T-helper 1 cell treated with Interleukin-12 subunit alpha and Interleukin-12 subunit beta and Interleukin-4 antibody, amounts not matched to agents 30 μg/mL and 1 μg/mL, for 36 hours (primary cell): ENCODE measurements around the gene NCK1.

ENCODE experiments used
- H3K27ac Mint-ChIP-seq: one replicate; pipeline ENCODE4 v1.8.0; 2021; ENCODE audit warnings: mild to moderate bottlenecking, mixed read lengths
- H3K27me3 Mint-ChIP-seq: one replicate; pipeline ENCODE4 v1.8.0; 2021; ENCODE audit warnings: low read depth, mixed read lengths
- H3K36me3 Mint-ChIP-seq: one replicate; pipeline ENCODE4 v1.8.0; 2021; ENCODE audit warnings: low read depth, mixed read lengths
- H3K4me1 Mint-ChIP-seq: one replicate; pipeline ENCODE4 v1.8.0; 2021; ENCODE audit warnings: low read depth, mixed read lengths
- H3K4me3 Mint-ChIP-seq: one replicate; pipeline ENCODE4 v1.8.0; 2021; ENCODE audit warnings: mild to moderate bottlenecking, moderate library complexity, mixed read lengths
- H3K9me3 Mint-ChIP-seq: one replicate; pipeline ENCODE4 v1.8.0; 2021; ENCODE audit warnings: mixed read lengths

Gene NCK1

GRCh38 chr3:136909187-136909586, 47.2 kb downstream of the NCK1 start:
- H3K36me3 Mint-ChIP-seq = peaks cover 29% of the 10 kb centered on the region
- peaks cover 56% of the 10 kb centered on the region for H3K4me1 Mint-ChIP-seq
- H3K27me3 Mint-ChIP-seq = no peaks in the 10 kb centered on the region
- H3K4me3 Mint-ChIP-seq = no peak overlapping the region
- H3K9me3 Mint-ChIP-seq = peaks cover 23% of the 10 kb centered on the region
- peak overlapping the region; percentile 5 for H3K27ac Mint-ChIP-seq

GRCh38 chr3:136910697-136911096, 48.7 kb downstream of the NCK1 start:
- Mint-ChIP-seq H3K4me1 (peaks cover 67% of the 10 kb centered on the region), H3K36me3 (peaks cover 30% of the 10 kb centered on the region), H3K27ac (no peak overlapping the region), H3K27me3 (no peaks in the 10 kb centered on the region), H3K9me3 (peaks cover 19% of the 10 kb centered on the region), H3K4me3 (no peak overlapping the region)

- H3K36me3 Mint-ChIP-seq = peaks cover 36% of the 10 kb centered on the region
- no peaks in the 10 kb centered on the region for H3K27me3 Mint-ChIP-seq
- peaks cover 16% of the 10 kb centered on the region for H3K9me3 Mint-ChIP-seq
- no peak overlapping the region for H3K27ac Mint-ChIP-seq
- H3K4me1 Mint-ChIP-seq = peaks cover 60% of the 10 kb centered on the region
- no peak overlapping the region for H3K4me3 Mint-ChIP-seq
Observed at GRCh38 chr3:136913168-136913567, 51.2 kb downstream of the NCK1 start.

GRCh38 chr3:136914739-136915138, 52.7 kb downstream of the NCK1 start:
- peaks cover 36% of the 10 kb centered on the region for H3K36me3 Mint-ChIP-seq
- peaks cover 57% of the 10 kb centered on the region for H3K4me1 Mint-ChIP-seq
- H3K27ac Mint-ChIP-seq = no peak overlapping the region
- H3K9me3 Mint-ChIP-seq = peaks cover 16% of the 10 kb centered on the region
- H3K27me3 Mint-ChIP-seq = no peaks in the 10 kb centered on the region
- no peak overlapping the region for H3K4me3 Mint-ChIP-seq

DNA sequence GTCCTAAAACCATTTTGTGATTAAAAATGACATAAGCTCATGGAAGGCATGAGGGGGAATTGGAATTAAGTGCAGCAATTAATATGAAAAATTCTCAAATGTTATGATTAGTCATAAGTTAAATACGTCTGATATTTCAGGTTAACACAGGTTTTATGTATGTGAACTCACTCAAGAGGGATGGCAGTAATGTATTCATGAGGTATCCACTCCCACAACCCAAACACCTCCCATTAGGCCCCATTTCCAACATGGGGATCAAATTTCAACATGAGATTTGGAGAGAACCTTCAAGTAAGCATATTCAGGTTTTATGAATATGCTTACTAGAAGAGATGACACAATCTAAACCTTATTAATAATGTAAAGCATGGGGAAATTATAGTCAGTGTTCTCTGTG, 54.2 kb downstream of the NCK1 start:
- H3K27ac Mint-ChIP-seq = no peak overlapping the region
- no peaks in the 10 kb centered on the region for H3K27me3 Mint-ChIP-seq
- peaks cover 33% of the 10 kb centered on the region for H3K36me3 Mint-ChIP-seq
- peaks cover 14% of the 10 kb centered on the region for H3K9me3 Mint-ChIP-seq
- H3K4me3 Mint-ChIP-seq = no peak overlapping the region
- peaks cover 60% of the 10 kb centered on the region for H3K4me1 Mint-ChIP-seq

DNA sequence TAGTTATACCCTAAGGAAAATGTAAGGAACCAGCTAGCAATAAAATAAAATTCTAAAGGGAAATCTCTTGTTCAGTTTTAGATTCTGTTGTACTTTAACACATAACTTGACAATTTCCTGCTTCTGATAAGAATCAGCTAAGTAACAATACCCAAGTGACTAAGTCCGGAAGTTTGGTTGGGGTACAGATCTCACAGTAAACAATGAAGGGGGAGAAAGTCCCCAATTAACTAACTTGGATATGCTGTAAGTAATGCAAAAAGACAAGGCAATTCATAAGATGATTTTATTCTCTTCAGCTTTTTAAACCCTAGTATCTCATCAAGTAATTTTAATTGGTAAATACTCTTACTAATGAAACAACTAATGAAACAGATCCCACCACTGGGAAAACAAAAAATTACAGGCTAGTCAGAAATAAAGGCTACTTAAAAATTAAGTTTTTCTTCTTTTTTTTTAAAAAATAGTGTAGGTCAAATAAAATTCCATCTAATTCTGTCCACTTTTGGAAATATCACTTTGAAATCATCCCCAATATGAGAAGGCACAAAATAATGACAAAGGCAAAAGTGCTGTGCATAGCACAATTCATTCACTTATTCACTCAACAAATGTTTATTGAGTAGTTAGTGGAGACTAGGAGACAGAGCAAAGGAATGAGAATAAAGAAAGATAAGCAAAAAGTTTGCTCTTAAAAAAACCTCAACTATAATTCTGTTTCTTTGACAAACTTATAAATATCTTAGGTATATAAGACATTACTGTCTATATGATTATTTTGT, 58.0 kb downstream of the NCK1 start:
- Mint-ChIP-seq H3K36me3 (peaks cover 23% of the 10 kb centered on the region), H3K4me1 (peaks cover 57% of the 10 kb centered on the region), H3K4me3 (peak overlapping the region; percentile 52), H3K27me3 (no peaks in the 10 kb centered on the region), H3K9me3 (peaks cover 7% of the 10 kb centered on the region), H3K27ac (peak overlapping the region; percentile 82)

DNA sequence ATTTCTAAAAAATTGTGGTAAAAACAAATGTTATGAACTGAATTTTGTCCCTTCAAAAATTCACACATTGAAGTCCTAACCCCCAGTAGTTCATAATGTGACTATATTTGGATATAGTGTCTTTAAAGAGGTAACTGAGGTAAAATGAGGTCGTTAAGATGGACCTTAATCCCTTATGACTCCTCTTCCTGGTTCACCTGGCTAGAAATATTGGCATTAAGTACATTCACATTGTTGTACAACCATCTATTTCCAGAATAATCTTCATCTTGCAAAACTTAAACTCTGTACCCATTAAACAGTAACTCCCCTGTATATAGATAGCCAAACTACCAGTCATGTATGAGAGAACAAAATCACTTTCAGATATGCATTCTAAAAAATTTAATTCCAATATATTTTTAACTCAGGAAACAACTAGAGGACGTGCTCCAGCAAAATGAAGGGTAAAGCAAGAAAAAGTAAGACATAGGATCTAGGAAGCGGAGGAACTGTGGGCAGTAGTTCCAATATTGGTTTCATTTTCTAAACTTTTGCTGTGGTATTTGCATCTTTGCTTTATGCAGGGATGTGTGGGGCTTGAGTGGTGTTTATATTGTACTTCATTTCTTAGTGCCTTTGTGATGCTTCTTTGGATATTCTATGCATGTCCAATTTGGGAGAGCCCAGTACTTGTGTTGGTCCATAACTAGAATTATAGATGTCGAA, 59.0 kb downstream of the NCK1 start:
- Mint-ChIP-seq H3K9me3 (peaks cover 7% of the 10 kb centered on the region), H3K36me3 (peaks cover 17% of the 10 kb centered on the region), H3K27ac (peak overlapping the region; percentile 86), H3K4me3 (peak overlapping the region; percentile 61), H3K4me1 (peaks cover 48% of the 10 kb centered on the region), H3K27me3 (no peaks in the 10 kb centered on the region)

DNA sequence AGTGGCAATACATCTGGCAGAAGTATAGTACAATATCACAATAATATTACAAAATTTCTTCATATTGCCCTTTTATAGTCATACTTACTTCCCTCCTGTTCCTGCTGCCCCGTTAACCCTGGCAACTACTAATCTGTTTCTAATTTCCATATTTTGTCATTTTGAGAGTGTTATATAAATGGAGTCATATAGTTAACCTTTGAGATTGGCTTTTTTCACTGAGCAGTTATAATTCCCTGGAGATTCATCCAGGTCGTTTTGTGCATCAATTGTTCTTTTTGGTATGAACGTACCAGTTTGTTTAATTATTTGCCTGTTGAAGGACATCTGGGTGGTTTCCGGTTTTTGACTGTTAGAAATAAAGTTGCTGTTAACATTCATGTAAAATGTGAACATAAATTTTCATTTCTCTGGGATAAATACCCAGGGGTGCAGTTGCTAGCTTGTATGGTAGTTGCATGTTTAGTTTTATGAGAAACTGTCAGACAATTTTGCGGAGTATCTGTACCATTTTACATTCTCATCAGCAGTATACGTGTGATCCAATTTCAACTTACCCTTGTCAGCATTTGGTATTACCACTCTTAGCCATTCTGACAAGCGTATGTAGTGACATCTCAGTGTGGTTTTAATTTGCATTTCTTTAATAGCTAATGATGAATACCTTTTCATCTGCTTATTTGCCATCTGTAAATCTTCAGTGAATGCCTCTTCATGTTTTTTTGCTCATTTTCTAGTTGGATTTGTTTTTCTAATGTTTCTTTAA, 63.6 kb downstream of the NCK1 start:
- Mint-ChIP-seq H3K36me3 (peaks cover 31% of the 10 kb centered on the region), H3K4me3 (no peak overlapping the region), H3K27ac (no peak overlapping the region), H3K9me3 (peaks cover 11% of the 10 kb centered on the region), H3K27me3 (no peaks in the 10 kb centered on the region), H3K4me1 (peaks cover 39% of the 10 kb centered on the region)

GRCh38 chr3:136928240-136928639, 66.2 kb downstream of the NCK1 start:
- no peak overlapping the region for H3K4me3 Mint-ChIP-seq
- H3K9me3 Mint-ChIP-seq = peaks cover 3% of the 10 kb centered on the region
- peaks cover 44% of the 10 kb centered on the region for H3K4me1 Mint-ChIP-seq
- peak overlapping the region; percentile 67 for H3K27ac Mint-ChIP-seq
- H3K36me3 Mint-ChIP-seq = peaks cover 30% of the 10 kb centered on the region
- H3K27me3 Mint-ChIP-seq = no peaks in the 10 kb centered on the region

DNA sequence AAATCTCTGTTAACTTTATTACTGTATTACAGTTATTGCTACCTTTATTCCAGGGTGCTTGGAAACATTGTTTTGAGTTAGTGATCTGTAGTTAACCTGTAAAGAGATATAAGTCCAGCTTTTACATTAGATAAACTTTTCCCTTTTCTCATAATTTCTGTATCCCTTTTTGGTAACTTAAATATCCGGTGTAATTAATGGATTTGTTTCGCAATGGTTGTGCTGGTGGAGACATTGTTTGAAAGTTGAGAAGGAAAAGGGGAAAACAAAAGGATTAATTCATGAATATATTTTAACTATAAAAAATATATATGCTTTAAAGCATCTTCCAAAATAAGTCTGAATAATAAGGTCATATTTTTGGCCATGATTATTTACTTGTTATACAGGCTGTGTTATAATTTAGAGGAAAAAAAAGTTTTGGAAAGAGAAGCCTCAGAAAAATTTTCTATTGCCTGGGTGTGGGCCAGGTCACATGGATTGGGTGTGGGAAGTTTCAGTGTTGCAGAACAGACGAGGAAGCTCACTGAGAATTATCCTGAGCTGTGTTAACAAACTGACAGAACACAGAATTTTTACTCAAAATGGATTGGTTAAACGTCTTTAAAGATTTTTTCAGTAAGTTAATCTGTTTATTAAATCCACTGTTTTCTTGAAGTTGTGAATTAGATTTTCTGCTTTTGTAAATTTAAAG, 68.1 kb downstream of the NCK1 start:
- H3K4me1 Mint-ChIP-seq = peaks cover 44% of the 10 kb centered on the region
- H3K9me3 Mint-ChIP-seq = peaks cover 3% of the 10 kb centered on the region
- H3K27ac Mint-ChIP-seq = no peak overlapping the region
- no peaks in the 10 kb centered on the region for H3K27me3 Mint-ChIP-seq
- H3K4me3 Mint-ChIP-seq = no peak overlapping the region
- peaks cover 42% of the 10 kb centered on the region for H3K36me3 Mint-ChIP-seq

DNA sequence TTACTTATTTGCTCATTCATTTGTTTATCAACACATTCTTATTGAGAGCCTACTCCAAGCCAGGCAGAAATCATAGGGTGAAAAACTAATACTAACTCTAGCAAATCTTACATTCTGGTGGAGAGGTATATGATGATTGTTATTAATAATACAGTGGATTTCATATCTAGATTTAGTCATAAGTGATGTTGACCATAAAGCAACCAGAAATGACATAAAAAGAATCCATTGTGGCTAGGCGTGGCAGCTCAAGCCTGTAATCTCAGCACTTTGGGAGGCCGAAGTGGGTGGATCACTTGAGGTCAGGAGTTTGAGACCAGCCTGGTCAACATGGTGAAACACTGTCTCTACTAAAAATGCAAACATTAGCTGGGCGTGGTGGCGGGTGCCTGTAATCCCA, 69.6 kb downstream of the NCK1 start:
- H3K4me3 Mint-ChIP-seq = peak overlapping the region; percentile 19
- no peaks in the 10 kb centered on the region for H3K27me3 Mint-ChIP-seq
- H3K9me3 Mint-ChIP-seq = peaks cover 5% of the 10 kb centered on the region
- H3K27ac Mint-ChIP-seq = peak overlapping the region; percentile 23
- peaks cover 47% of the 10 kb centered on the region for H3K4me1 Mint-ChIP-seq
- peaks cover 47% of the 10 kb centered on the region for H3K36me3 Mint-ChIP-seq

GRCh38 chr3:136932523-136932922, 70.5 kb downstream of the NCK1 start:
- H3K27me3 Mint-ChIP-seq = no peaks in the 10 kb centered on the region
- H3K36me3 Mint-ChIP-seq = peaks cover 52% of the 10 kb centered on the region
- H3K9me3 Mint-ChIP-seq = peaks cover 8% of the 10 kb centered on the region
- peak overlapping the region; percentile 27 for H3K4me3 Mint-ChIP-seq
- H3K4me1 Mint-ChIP-seq = peaks cover 45% of the 10 kb centered on the region
- H3K27ac Mint-ChIP-seq = peak overlapping the region; percentile 78

DNA sequence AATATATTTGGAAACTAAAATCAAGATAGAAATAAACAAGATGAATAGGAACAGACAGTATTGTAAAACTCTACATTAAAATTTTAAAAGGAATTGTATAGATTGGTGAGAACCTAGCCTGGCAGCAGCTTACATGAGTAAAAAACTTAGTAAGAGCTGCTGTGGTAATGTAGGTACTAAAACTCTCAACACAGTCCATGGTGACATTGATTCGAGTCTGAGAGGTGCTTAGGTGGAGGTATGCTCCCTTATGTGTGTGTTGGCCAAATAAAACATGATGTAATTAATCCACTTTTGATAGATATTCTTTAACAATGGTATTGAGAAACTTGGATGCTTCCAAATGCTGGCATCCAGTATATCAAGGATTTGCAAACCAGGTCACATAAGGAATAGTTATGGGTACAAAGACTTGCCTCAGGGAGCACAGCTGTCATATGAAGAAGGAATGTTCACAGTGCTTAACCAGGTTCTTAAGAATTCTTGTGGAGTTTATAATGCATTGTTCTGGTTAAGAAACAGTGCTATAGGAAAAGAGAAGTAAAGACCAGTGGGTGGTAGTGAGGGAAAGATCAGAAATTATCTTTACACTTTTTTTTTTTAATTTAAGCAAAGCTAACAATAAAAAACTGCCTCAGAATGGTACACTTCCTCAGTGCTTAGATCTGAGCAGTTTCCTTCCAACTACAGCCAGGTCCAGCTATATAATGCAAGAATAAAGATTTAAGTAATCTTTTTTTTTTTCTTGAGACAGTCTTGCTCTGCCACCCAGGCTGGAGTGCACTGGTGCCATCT, 71.2 kb downstream of the NCK1 start:
- Mint-ChIP-seq H3K4me1 (peaks cover 47% of the 10 kb centered on the region), H3K27ac (peak overlapping the region; percentile 78)

More for the DNA sequence above, 71.2 kb downstream of the NCK1 start:
- Mint-ChIP-seq H3K4me3 (peak overlapping the region; percentile 27), H3K27me3 (no peaks in the 10 kb centered on the region), H3K36me3 (peaks cover 47% of the 10 kb centered on the region), H3K9me3 (peaks cover 5% of the 10 kb centered on the region)
